Ecto neural progenitor cell (in vitro differentiated cells): ENCODE measurements around the gene PCDH9.

Experiments
- DNase-seq: peaks from one replicate; pipeline ENCODE4 v3.0.0-alpha.2; 2018; ENCODE audit warnings: low spot score

The PCDH9 gene

GRCh38 chr13:66520511-66521355 is 709.4 kb downstream of the PCDH9 start:
- no peak for DNase-seq

GRCh38 chr13:66519259-66519658 is 710.9 kb downstream of the PCDH9 start:
- no peak for DNase-seq

GRCh38 chr13:66518068-66518467 is 712.1 kb downstream of the PCDH9 start:
- DNase-seq, result no peak

- DNase-seq, result no peak
These were observed 716.4 kb downstream of the PCDH9 start for GRCh38 chr13:66513728-66514127.

- no peak for DNase-seq
These were observed 721.0 kb downstream of the PCDH9 start for GRCh38 chr13:66509175-66509574.

GRCh38 chr13:66508153-66508909 is 721.8 kb downstream of the PCDH9 start:
- DNase-seq, result no peak

- no peak for DNase-seq
These were observed 723.2 kb downstream of the PCDH9 start for GRCh38 chr13:66506979-66507378.

- DNase-seq, result no peak
These were observed 723.9 kb downstream of the PCDH9 start for GRCh38 chr13:66506051-66506777.

GRCh38 chr13:66503890-66504289 is 726.2 kb downstream of the PCDH9 start:
- no peak for DNase-seq

- no peak for DNase-seq
These were observed 729.0 kb downstream of the PCDH9 start for GRCh38 chr13:66501181-66501580.

- no peak for DNase-seq
These were observed 737.7 kb downstream of the PCDH9 start for GRCh38 chr13:66492479-66492878.

GRCh38 chr13:66491251-66491650 is 738.9 kb downstream of the PCDH9 start:
- DNase-seq, result no peak

GRCh38 chr13:66489586-66489985 is 740.5 kb downstream of the PCDH9 start:
- DNase-seq, result no peak

- DNase-seq, result no peak
These were observed 741.0 kb downstream of the PCDH9 start for GRCh38 chr13:66489172-66489571.

- DNase-seq, result no peak
These were observed 746.4 kb downstream of the PCDH9 start for GRCh38 chr13:66483712-66484111.

- DNase-seq, result no peak
These were observed 747.3 kb downstream of the PCDH9 start for GRCh38 chr13:66482836-66483235.

GRCh38 chr13:66477816-66478215 is 752.3 kb downstream of the PCDH9 start:
- no peak for DNase-seq

- DNase-seq, result no peak
These were observed 755.1 kb downstream of the PCDH9 start for GRCh38 chr13:66475061-66475460.

GRCh38 chr13:66469745-66470144 is 760.4 kb downstream of the PCDH9 start:
- DNase-seq, result no peak

GRCh38 chr13:66468656-66469055 is 761.5 kb downstream of the PCDH9 start:
- DNase-seq, result no peak

- DNase-seq, result no peak
These were observed 767.9 kb downstream of the PCDH9 start for GRCh38 chr13:66462187-66462586.

- no peak for DNase-seq
These were observed 769.1 kb downstream of the PCDH9 start for GRCh38 chr13:66461021-66461420.

GRCh38 chr13:66459634-66460033 is 770.5 kb downstream of the PCDH9 start:
- DNase-seq, result no peak
